ENCODE data around the gene ROPN1L. TPM values are rescaled to one million over a fixed set of nuclear protein-coding genes. Genes with fewer than 3 reads are reported as not detected.
A peak's percentile ranks its signal among the peaks of the same experiment; 100 is the strongest.

The ROPN1L gene
- polyA plus RNA-seq, 1 donor from 2014 or later, result 0.48 TPM

DNA sequence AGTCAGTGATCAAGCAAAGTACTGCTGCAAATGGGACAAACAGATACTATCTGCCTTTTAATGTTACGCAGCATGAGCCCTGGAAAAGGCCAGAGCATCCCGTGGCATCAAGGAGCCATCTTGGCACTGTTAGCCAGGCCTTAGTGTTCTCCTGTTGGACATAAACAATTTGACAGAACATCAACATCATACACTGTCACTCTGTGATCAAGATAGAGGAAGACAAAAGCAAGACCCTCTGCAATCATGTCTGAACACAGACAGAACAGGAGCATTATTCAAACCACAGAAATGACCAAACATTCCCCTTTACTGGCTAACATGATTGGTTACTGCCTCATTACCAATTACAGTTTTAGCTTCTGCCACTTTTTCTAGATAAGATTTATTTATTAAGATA, 21.2 kb upstream of the ROPN1L start:
- H3K4me1 Mint-ChIP-seq, result no peaks in the 10 kb centered on the region
- no peak overlapping the region for H3K4me3 Mint-ChIP-seq
- no peaks in the 10 kb centered on the region for H3K9me3 Mint-ChIP-seq
- H3K36me3 Mint-ChIP-seq, result no peaks in the 10 kb centered on the region
- H3K27ac Mint-ChIP-seq, result peak overlapping the region in 1 of 3 donors; percentile 24
- H3K27me3 Mint-ChIP-seq, result no peaks in the 10 kb centered on the region

DNA sequence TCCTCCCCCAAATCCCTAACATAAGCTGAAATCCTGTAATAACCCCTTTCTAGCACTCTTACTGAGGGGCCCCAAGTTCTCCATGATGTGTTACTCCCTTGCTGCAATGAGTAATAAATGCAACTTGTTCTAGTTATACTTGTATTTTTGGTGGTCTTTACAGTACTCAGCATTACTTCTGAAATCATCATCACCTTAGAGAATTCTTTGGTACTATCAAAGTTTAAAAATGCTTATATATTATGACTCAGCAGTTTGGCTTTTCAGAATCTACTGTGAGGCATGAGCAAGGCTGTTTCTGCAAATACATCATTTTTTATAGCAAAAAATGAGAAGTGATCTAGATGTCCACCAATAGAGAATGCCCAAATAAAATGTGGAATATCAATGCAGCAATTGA, 20.7 kb upstream of the ROPN1L start:
- H3K27ac Mint-ChIP-seq, result peak overlapping the region in 2 of 3 donors; percentile 14 to 60
- H3K27me3 Mint-ChIP-seq, result no peaks in the 10 kb centered on the region
- no peaks in the 10 kb centered on the region for H3K9me3 Mint-ChIP-seq
- no peak overlapping the region for H3K4me3 Mint-ChIP-seq
- H3K4me1 Mint-ChIP-seq, result no peaks in the 10 kb centered on the region
- no peaks in the 10 kb centered on the region for H3K36me3 Mint-ChIP-seq

DNA sequence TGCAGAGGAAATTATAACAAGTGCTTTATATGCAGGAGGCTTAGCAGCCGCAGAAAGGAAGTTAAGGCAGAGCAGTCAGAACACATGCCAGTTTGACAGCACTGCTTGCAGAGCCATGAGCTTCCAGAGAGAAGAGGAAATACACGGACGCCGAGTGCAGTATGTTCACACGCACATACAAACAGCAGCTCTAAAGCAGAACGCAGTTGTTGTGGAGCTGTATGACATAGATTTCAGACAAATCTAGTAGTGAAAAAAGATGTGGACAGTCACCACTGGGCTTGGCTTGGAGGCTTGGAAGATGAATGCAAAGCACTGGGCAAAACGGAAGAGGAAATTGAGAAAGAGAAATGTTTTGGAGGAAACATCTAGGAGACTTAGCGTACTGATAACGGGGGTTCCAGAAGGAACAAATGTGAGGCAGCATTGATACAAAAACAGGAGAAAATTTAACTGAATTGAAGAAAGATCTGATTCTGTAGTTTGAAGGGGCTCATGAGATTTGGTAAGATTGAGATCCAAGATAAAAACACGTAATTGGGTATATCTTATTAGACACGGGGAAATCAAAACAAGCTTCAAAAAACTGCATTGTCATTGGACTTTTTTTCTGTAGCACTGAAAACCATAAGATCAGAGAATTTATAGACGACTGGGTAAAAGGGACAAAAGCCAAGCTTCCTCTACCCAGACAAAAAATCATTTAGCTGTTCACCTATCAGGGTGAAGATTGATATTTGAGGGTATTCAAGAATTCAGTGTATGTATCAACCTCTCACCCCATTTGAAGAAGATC, 19.6 kb upstream of the ROPN1L start:
- Mint-ChIP-seq H3K9me3 (no peaks in the 10 kb centered on the region), H3K4me1 (peaks cover 0 to 3% (median 0%) of the 10 kb centered on the region in 3 donors), H3K36me3 (peaks cover 6% of the 10 kb centered on the region), H3K27ac (peak overlapping the region in 2 of 3 donors; percentile 14 to 60), H3K27me3 (no peaks in the 10 kb centered on the region), H3K4me3 (no peak overlapping the region)

DNA sequence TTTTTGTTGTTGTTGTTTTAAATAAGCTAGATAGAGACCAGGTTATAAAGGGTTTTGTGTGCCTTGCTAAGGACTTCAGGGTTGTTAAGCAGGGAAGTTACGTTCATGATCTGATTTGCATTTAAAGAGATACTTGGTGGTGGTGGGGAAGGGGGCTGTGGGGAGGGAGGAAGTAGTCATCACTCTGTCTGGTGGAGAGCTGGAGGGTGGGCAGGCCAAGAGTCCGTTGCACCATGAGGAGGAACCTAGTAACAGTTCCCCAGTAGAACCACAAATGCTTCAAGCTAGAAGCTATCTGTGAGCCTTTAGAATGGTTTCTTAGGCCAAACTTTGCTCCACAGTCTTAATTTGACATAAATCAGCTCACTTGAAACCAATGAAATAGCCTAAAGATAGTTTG, 18.7 kb upstream of the ROPN1L start:
- peaks cover 0 to 3% (median 0%) of the 10 kb centered on the region in 3 donors for H3K4me1 Mint-ChIP-seq
- no peaks in the 10 kb centered on the region for H3K27me3 Mint-ChIP-seq
- peaks cover 7% of the 10 kb centered on the region for H3K36me3 Mint-ChIP-seq
- H3K27ac Mint-ChIP-seq, result peak overlapping the region in 2 of 3 donors; percentile 24 to 48
- no peak overlapping the region for H3K4me3 Mint-ChIP-seq
- no peaks in the 10 kb centered on the region for H3K9me3 Mint-ChIP-seq

DNA sequence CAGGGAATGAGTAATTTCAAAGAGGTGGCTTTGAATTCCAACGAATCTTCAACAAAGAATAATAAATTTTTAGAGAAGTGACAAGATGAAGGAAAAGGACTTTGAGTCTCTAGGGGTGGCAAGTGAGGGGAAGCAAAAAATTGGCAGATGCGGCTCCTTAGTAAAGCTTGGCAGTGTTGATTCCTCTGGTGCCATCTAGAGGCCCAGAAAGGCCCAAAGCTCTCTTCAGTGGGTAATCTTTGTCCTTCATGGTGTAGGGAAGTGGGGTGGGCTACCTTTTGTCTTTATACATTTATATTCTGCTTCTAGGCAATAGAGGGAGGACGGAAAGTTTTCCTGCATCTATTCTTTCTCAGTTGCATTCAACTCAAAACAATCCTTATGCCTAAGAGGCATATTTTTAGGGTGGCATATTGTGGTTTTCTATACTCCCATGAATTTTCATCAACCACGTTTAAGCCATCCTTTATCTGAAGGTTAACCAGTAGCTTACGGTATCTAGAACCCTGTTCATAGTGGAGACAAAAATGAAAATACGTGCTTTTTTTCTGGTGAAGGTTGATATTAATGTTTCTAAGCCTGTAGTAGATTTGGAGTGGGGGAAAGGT, 17.5 kb upstream of the ROPN1L start:
- H3K9me3 Mint-ChIP-seq, result no peaks in the 10 kb centered on the region
- H3K4me3 Mint-ChIP-seq, result no peak overlapping the region
- H3K4me1 Mint-ChIP-seq, result peaks cover 0 to 3% (median 0%) of the 10 kb centered on the region in 3 donors
- H3K36me3 Mint-ChIP-seq, result peaks cover 7% of the 10 kb centered on the region
- no peak overlapping the region for H3K27ac Mint-ChIP-seq
- no peaks in the 10 kb centered on the region for H3K27me3 Mint-ChIP-seq

DNA sequence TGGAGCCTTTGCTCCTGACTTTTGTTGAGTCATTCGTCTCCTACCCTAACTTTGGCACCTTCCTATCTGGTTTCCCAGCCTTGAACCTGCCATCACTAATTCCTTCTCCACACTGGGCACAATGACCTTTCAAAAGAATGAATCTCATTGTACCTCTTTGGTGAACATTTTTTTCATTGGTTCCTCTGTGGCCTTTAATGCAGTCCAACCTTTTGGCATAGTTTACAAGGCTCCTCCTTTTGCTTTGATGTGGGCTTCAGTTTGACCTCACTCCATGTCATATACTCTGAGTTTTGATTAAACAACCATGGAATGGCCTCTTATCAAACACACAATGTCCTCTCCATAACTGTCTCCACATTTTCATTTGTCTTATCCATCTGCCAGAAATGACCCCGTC, 14.5 kb upstream of the ROPN1L start:
- H3K9me3 Mint-ChIP-seq, result no peaks in the 10 kb centered on the region
- no peak overlapping the region for H3K4me3 Mint-ChIP-seq
- no peaks in the 10 kb centered on the region for H3K27me3 Mint-ChIP-seq
- H3K27ac Mint-ChIP-seq, result no peak overlapping the region
- H3K36me3 Mint-ChIP-seq, result peaks cover 7% of the 10 kb centered on the region
- peaks cover 0 to 5% (median 0%) of the 10 kb centered on the region in 3 donors for H3K4me1 Mint-ChIP-seq

DNA sequence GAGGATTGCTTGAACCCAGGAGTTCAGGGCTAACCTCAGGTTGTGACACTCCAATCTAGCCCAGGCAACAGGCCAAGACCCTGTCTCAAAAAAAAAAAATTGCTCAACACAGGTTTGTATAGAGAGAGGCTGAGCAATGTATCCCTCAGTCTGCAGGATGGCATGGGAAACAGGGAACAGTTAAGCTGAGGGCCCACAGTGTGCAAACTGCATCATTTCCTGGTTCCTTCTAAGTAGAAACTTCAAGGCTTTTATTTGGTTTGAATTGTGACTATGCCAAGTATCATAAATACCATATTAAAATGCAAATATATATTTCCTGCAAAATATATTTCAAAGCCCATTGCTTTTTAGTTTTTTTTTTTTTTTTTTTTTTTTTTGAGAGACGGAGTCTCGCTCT, 13.7 kb upstream of the ROPN1L start:
- peaks cover 7% of the 10 kb centered on the region for H3K36me3 Mint-ChIP-seq
- peaks cover 0 to 5% (median 0%) of the 10 kb centered on the region in 3 donors for H3K4me1 Mint-ChIP-seq
- no peaks in the 10 kb centered on the region for H3K27me3 Mint-ChIP-seq
- no peaks in the 10 kb centered on the region for H3K9me3 Mint-ChIP-seq
- no peak overlapping the region for H3K4me3 Mint-ChIP-seq
- H3K27ac Mint-ChIP-seq, result no peak overlapping the region

DNA sequence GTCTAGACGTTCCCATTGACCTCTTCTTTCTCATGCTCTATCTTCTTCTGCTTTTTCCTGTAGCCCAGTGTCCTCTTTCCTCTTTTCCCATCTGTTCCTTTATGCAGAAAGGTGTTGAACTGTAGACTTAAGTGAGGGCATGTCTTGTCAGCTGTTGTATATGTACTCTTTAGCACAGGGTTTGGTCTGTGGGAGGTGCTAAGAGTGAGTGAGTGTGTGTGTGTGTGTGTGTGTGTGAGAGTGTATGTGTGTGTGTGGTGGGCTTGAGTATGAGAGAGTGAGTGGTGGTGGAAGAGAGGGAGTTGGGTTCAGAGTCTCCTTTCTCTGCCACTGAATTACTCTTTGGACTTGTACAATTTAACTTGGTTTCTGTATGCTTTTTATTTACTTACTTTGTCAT, 10.3 kb upstream of the ROPN1L start:
- H3K27ac Mint-ChIP-seq, result no peak overlapping the region
- no peak overlapping the region for H3K4me3 Mint-ChIP-seq
- no peaks in the 10 kb centered on the region for H3K27me3 Mint-ChIP-seq
- peaks cover 0 to 5% (median 0%) of the 10 kb centered on the region in 3 donors for H3K4me1 Mint-ChIP-seq
- no peaks in the 10 kb centered on the region for H3K9me3 Mint-ChIP-seq
- H3K36me3 Mint-ChIP-seq, result peaks cover 6% of the 10 kb centered on the region

DNA sequence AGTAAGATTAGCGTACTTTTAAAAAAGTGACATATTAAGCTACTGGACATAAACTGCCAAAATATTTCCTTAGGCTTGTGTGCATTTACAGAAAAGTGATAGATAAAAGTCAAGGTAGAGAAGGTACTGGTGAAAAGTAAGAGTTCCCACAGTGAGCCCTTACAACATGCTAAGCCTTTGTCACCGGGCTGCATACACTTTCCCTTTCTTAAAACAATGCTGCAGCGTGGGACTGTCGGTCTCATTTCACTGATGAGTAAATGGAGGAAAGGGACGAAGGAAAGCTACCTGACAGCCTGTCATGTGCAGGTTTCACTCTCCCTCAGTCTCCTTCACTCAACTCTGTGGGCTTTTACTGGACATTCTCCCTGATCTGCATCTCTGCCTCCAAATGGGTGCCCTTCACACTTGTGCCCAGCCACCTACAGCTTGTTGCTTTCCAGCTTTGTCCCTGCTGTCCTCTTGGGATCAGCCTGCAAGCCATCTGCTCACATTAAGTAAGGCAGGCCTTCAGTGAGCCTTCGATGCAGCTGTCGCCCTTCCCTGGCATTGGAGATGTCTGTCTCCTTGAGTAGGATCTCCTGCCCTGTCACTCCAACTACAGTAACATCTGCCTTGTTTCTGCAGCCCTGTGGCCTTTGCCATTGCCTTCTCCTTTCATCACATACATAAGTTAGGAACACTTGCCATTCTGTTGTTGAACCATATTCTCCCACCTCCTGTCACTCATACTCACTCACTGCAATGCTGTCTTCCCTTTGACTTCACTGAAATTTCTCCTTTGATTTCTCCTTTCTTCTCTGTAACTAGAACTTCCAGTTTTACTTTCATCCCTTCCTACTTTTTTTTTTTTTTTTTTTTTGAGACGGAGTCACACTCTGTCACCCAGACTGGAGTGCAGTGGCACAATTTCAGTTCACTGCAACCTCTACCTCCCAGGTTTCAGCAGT, 9.3 kb upstream of the ROPN1L start:
- Mint-ChIP-seq H3K4me1 (peaks cover 0 to 1% (median 0%) of the 10 kb centered on the region in 3 donors), H3K36me3 (peaks cover 3% of the 10 kb centered on the region), H3K27me3 (no peaks in the 10 kb centered on the region), H3K4me3 (no peak overlapping the region), H3K9me3 (no peaks in the 10 kb centered on the region), H3K27ac (peak overlapping the region in 1 of 3 donors; percentile 33)

DNA sequence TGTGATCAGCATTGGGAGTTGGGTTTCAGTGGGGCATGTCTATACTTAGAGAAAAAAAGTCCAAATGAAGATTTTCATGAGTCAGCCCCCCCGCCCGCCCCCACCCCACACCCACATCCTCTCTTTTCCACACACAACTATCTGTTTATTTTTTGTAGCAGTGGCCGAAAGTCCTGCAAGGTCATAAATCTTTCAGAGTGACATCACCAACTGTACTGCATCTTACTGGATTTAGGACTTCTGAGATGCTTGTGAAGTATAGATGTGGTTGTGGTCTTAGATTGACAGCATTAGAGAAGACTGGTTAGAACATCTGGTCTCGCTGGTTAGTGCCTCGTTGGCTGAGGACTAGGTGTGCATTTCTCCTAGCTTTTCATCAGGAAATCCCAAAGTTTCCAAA, 7.3 kb upstream of the ROPN1L start:
- Mint-ChIP-seq H3K4me3 (no peak overlapping the region), H3K4me1 (peaks cover 0 to 1% (median 0%) of the 10 kb centered on the region in 3 donors), H3K27ac (no peak overlapping the region), H3K27me3 (no peaks in the 10 kb centered on the region), H3K36me3 (peaks cover 1% of the 10 kb centered on the region), H3K9me3 (no peaks in the 10 kb centered on the region)

DNA sequence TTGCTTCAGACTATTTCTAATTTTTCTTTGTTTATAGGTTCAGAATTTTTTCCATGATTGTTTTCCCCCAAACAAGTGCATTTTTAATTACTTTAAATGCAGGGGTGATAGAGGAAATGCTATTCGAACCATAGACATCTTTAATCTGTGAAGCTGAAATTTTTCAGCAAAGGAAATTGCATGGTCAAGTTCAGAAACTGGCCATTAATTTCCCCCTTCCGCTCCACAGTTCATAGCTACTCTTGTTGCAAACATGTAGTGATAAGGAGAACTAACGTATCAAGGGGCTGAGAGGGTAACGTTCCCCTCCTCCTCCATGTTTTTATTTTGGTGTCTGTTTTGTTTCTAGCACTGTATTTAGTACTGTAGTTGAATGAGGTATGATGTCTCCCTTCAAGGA, 3.4 kb upstream of the ROPN1L start:
- Mint-ChIP-seq H3K27me3 (no peaks in the 10 kb centered on the region), H3K4me1 (peaks cover 11 to 13% (median 11%) of the 10 kb centered on the region in 3 donors), H3K36me3 (peaks cover 1% of the 10 kb centered on the region), H3K27ac (peak overlapping the region in 1 of 3 donors; percentile 24), H3K9me3 (no peaks in the 10 kb centered on the region), H3K4me3 (no peak overlapping the region)

DNA sequence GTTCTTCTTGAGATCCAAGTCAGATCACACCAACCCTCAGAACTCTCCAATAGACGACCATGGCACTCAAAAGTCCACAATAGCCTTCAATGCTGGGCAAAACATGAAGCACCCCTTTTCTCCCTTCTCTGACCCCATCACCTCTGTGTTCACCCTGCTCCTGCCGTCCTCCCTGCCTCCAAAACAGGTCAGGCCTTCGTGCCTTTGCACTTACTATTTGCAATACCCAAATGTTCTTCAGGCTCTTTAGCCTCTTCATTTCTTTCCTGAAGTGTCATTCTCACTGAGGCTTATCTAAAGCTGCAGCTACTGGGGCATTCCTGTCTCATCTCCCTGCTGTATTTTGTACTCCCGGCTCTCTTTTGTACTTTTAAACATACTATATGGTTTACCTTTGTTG, 2.0 kb upstream of the ROPN1L start:
- Mint-ChIP-seq H3K27ac (peak overlapping the region in 1 of 3 donors; percentile 44), H3K4me3 (peak overlapping the region in 1 of 4 donors; percentile 89), H3K36me3 (no peaks in the 10 kb centered on the region), H3K27me3 (peaks cover 4% of the 10 kb centered on the region), H3K4me1 (peaks cover 11 to 14% (median 13%) of the 10 kb centered on the region in 3 donors), H3K9me3 (no peaks in the 10 kb centered on the region)

DNA sequence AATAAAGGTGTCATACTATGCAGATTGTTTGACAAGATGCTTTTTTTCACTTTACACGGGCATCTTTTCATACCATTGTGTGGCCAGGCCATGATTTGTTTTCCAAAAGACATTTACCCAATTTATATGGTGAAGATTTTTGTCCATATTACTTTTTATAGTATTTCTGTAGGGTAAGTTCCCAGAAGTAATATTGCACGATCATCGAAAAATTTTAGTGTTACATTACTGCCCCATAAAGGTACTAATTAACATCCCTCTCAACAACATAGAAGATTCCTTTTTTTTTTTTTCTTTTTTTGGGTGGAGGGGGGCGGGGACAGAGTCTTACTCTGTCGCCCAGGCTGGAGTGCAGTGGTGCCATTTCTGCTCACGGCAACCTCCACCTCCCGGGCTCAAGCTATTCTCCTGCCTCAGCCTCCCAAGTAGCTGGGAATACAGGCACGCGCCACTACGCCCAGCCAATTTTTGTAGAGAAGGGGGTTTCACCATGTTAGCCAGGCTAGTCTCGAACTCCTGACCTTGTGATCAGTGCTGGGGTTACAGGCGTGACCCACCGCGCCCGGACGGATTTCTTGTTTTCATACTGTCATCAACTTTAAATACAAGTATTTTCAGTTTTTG, 1.2 kb upstream of the ROPN1L start:
- no peaks in the 10 kb centered on the region for H3K36me3 Mint-ChIP-seq

DNA sequence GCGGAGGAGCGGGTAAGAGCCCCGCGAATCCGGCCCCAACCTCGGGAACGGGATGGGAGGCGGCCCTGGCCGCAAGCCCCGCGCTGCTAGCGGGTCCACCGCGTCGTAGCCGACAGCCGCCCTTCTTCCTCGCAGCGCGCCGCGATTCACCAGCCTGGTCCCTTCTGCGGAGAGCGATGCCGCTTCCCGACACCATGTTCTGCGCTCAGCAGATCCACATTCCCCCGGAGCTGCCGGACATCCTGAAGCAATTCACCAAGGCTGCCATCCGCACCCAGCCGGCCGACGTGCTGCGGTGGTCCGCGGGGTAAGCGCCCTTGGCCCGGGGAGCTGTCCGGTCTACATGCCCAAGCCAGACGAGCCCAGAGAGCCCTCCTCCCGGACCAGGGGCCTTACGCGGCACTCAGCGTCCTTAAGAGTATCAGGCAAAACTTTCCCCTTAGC, 335 bp downstream of the ROPN1L start:
- Mint-ChIP-seq H3K4me1 (peaks cover 23 to 31% (median 30%) of the 10 kb centered on the region in 3 donors), H3K36me3 (peaks cover 3% of the 10 kb centered on the region), H3K4me3 (peak overlapping the region; percentile 88 to 94 (median 90)), H3K9me3 (no peaks in the 10 kb centered on the region), H3K27me3 (peaks cover 7% of the 10 kb centered on the region), H3K27ac (peak overlapping the region; percentile 12 to 72 (median 16))

More for the DNA sequence above, 1.2 kb upstream of the ROPN1L start:
- Mint-ChIP-seq H3K4me1 (peaks cover 17 to 20% (median 20%) of the 10 kb centered on the region in 3 donors), H3K27ac (peak overlapping the region in 1 of 3 donors; percentile 49), H3K9me3 (no peaks in the 10 kb centered on the region), H3K4me3 (peak overlapping the region in 3 of 4 donors; percentile 41 to 89 (median 88)), H3K27me3 (peaks cover 7% of the 10 kb centered on the region)

Measured in IgD-negative memory B cell (primary cell).